CD14-positive monocyte (primary cell): ENCODE measurements around the gene TNFAIP8. TPM values are rescaled to one million over a fixed set of nuclear protein-coding genes. Genes with fewer than 3 reads are reported as not detected.
A peak's percentile ranks its signal among the peaks of the same experiment; 100 is the strongest.

ENCODE experiments used
- DNase-seq, 3 donors: peaks; one replicate each; pipeline ENCODE4 v3.0.0-alpha.2; 2011 to 2022
- H2AFZ ChIP-seq: 2 replicates; pipeline ENCODE4 v1.6.0; 2012; ENCODE audit warnings: mild to moderate bottlenecking, low read depth, low read length, inconsistent platforms; ENCODE audit not compliant: insufficient read depth, poor library complexity, severe bottlenecking
- H3K27ac ChIP-seq, 2 donors: 1 replicate in 1 of 2; 2 replicates in 1 of 2; pipeline ENCODE4 v1.5.1; 2012 to 2013; ENCODE audit warnings: low read length in 2 of 2, control low read depth in 1 of 2, inconsistent platforms in 1 of 2, low read depth in 1 of 2, mild to moderate bottlenecking in 1 of 2
- H3K27me3 ChIP-seq, 2 donors: one replicate each; pipeline versions ENCODE4 v1.6.0 to v1.6.1; 2011 to 2013; ENCODE audit warnings: low read length in 2 of 2; ENCODE audit not compliant: control insufficient read depth in 2 of 2, insufficient read depth in 2 of 2
- H3K36me3 ChIP-seq, 2 donors: replicated peaks in 1 of 2; 1 replicate in 1 of 2; 2 replicates in 1 of 2; pipeline versions ENCODE4 v1.5.1 to v1.6.1; 2012 to 2013; ENCODE audit warnings: low read length in 2 of 2, control low read depth in 1 of 2, inconsistent platforms in 1 of 2, mild to moderate bottlenecking in 1 of 2; ENCODE audit not compliant: insufficient read depth in 2 of 2, control insufficient read depth in 1 of 2
- H3K4me1 ChIP-seq, 2 donors: 1 replicate in 1 of 2; 2 replicates in 1 of 2; pipeline versions ENCODE4 v1.5.1 to v1.6.1; 2012 to 2013; ENCODE audit warnings: low read length in 2 of 2, control low read depth in 1 of 2, inconsistent platforms in 1 of 2, mild to moderate bottlenecking in 1 of 2, moderate library complexity in 1 of 2; ENCODE audit not compliant: insufficient read depth in 2 of 2, control insufficient read depth in 1 of 2
- H3K4me2 ChIP-seq: replicated peaks from 2 replicates; pipeline ENCODE3; 2012; ENCODE audit warnings: low read length, moderate library complexity, mild to moderate bottlenecking; ENCODE audit not compliant: poor library complexity, severe bottlenecking; ENCODE audit errors: extremely low read depth
- H3K4me3 ChIP-seq, 3 experiments: fragments of 200-600 bp in 1 of 3; sonication (generic) in 1 of 3; replicated peaks in 1 of 3; 1 replicate in 2 of 3; 2 replicates in 1 of 3; pipeline ENCODE4 v1.5.1; 2011 to 2013; ENCODE audit warnings: low read length in 3 of 3, mild to moderate bottlenecking in 3 of 3, control low read depth in 2 of 3, low read depth in 2 of 3, inconsistent platforms in 1 of 3, moderate library complexity in 1 of 3
- H3K79me2 ChIP-seq: 2 replicates; pipeline ENCODE4 v1.6.0; 2012; ENCODE audit warnings: mild to moderate bottlenecking, control low read depth, inconsistent platforms, low read length, moderate library complexity; ENCODE audit not compliant: insufficient read depth
- H3K9ac ChIP-seq: 2 replicates; pipeline ENCODE4 v1.6.0; 2017; ENCODE audit warnings: low read length, mild to moderate bottlenecking; ENCODE audit not compliant: insufficient read depth, poor library complexity, severe bottlenecking
- H3K9me3 ChIP-seq, 2 donors: replicated peaks in 1 of 2; 1 replicate in 1 of 2; 2 replicates in 1 of 2; pipeline versions ENCODE4 v1.5.1 to v1.6.1; 2012 to 2013; ENCODE audit warnings: low read length in 2 of 2, control low read depth in 1 of 2; ENCODE audit not compliant: control insufficient read depth in 1 of 2, insufficient read depth in 1 of 2
- H4K20me1 ChIP-seq: 2 replicates; pipeline ENCODE4 v1.6.0; 2012; ENCODE audit warnings: mild to moderate bottlenecking, low read length, control low read depth, moderate library complexity; ENCODE audit not compliant: insufficient read depth
- H3K27ac Mint-ChIP-seq, 7 donors: one replicate each; pipeline ENCODE4 v1.8.0; 2020; ENCODE audit warnings: mild to moderate bottlenecking in 7 of 7, mixed read lengths in 7 of 7, moderate library complexity in 6 of 7, inconsistent platforms in 2 of 7
- H3K27me3 Mint-ChIP-seq, 3 donors: one replicate each; pipeline ENCODE4 v1.8.0; 2021 to 2022; ENCODE audit warnings: low read depth in 3 of 3, mild to moderate bottlenecking in 3 of 3, mixed read lengths in 3 of 3, moderate library complexity in 3 of 3, inconsistent platforms in 1 of 3
- H3K36me3 Mint-ChIP-seq, 2 donors: one replicate each; pipeline ENCODE4 v1.8.0; 2020; ENCODE audit warnings: mixed read lengths in 2 of 2, inconsistent platforms in 1 of 2, mild to moderate bottlenecking in 1 of 2
- H3K4me1 Mint-ChIP-seq: one replicate; pipeline ENCODE4 v1.8.0; 2020; ENCODE audit warnings: mild to moderate bottlenecking, mixed read lengths
- H3K4me3 Mint-ChIP-seq, 2 donors: one replicate each; pipeline ENCODE4 v1.8.0; 2020; ENCODE audit warnings: mild to moderate bottlenecking in 2 of 2, mixed read lengths in 2 of 2, moderate library complexity in 1 of 2
- H3K9me3 Mint-ChIP-seq, 7 donors: one replicate each; pipeline ENCODE4 v1.8.0; 2020 to 2022; ENCODE audit warnings: mixed read lengths in 7 of 7, mild to moderate bottlenecking in 6 of 7, moderate library complexity in 6 of 7, inconsistent platforms in 2 of 7
- WGBS: methylation state at CpG from one replicate; pipeline ENCODE4 v1.1.5; 2013; ENCODE audit warnings: missing lambda C conversion rate; ENCODE audit not compliant: insufficient coverage; 5-methylcytosine and 5-hydroxymethylcytosine counted together
- intact Hi-C, 2 donors: fragments of 100-400 bp; cut with micrococcal nuclease; formaldehyde crosslinking; loops; one replicate each; pipeline versions ENCODE4 v1.15.0 to v1.15.1; 2023
- polyA plus RNA-seq, 3 donors: library from polyadenylated mRNA; depleted of rRNA in 1 of 3; unstranded in 2 of 3; stranded (reverse) in 1 of 3; fragments of 300-500 nt in 2 of 3; fragments of >200 nt in 1 of 3; fragmentation: Illumina TruSeq in 2 of 3; gene quantifications; 1 replicate in 2 of 3; 2 replicates in 1 of 3; pipeline ENCODE4 v1.2.3, GENCODE V29; 2012 to 2021
- TF ChIP-seq, protein P1 (sequence below): fragments of 200-600 bp; IDR thresholded peaks from one replicate; pipeline ENCODE4 v1.8.0; 2022; ENCODE audit warnings: antibody characterized with exemption, mild to moderate bottlenecking

Gene TNFAIP8
- polyA plus RNA-seq, 3 donors: 20.6 to 55.5 (median 47.0) TPM

DNA sequence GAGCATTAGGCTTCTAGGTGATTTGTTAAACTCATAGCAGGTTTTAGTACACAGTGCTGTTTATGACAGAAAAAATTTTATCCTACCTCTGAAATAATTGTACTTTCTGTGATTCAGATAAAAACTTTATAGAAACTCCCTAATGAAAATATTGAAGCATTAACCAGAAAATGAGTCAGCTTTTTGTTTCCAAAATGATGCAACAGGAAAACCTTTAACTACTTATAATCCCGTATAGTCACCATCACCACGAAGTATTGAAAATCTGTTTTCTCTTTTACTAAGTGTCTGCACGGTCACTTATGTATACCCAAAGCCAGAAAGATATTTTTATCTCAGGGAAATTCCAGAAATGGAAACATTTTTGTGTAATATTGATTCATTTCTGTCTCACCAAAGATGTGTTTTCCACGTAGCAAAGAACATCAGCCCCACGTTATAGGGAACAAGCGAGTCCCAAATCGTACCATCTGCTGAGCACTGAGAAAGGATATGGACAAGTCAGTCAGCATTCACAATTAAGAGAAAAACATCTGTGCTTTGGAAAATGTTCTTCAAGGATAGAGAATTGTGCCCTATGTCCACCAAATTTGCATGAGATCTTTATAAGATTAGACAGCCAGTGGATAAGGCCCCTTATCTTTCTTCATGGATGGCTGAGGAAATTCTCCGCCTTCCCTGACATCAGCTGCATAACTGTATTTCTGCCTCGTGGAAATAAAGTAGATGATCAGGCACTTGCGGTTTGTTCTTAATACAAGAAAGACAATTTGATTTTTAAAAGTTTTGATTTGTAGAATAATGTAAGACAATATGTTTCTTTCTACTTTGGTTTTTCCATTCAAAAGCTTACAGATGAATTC, 41.9 kb downstream of the TNFAIP8 start:
- H3K27me3 Mint-ChIP-seq: peaks cover 0 to 3% (median 0%) of the 10 kb centered on the region in 3 donors
- Histone ChIP-seq H3K79me2 (peaks cover 50% of the 10 kb centered on the region), H3K9ac (no peak overlapping the region), H3K27me3 (no peaks in the 10 kb centered on the region), H2AFZ (no peak overlapping the region), H3K4me2 (peak overlapping the region; percentile 74), H3K9me3 (no peaks in the 10 kb centered on the region), H4K20me1 (peaks cover 37% of the 10 kb centered on the region), H3K4me1 (peaks cover 18 to 28% of the 10 kb centered on the region in 2 donors), H3K4me3 (peak overlapping the region; percentile 16 to 68 (median 64)), H3K27ac (peak overlapping the region in 1 of 2 donors; percentile 81), H3K36me3 (peaks cover 11 to 31% of the 10 kb centered on the region in 2 donors)
- DNase-seq: peak; percentile 59 to 93 (median 80)
- WGBS: 5% methylated on average over 3 of the region's 10 CpGs
- H3K27ac Mint-ChIP-seq: peak overlapping the region; percentile 46 to 86 (median 78)
- TF ChIP-seq, protein P1, sequence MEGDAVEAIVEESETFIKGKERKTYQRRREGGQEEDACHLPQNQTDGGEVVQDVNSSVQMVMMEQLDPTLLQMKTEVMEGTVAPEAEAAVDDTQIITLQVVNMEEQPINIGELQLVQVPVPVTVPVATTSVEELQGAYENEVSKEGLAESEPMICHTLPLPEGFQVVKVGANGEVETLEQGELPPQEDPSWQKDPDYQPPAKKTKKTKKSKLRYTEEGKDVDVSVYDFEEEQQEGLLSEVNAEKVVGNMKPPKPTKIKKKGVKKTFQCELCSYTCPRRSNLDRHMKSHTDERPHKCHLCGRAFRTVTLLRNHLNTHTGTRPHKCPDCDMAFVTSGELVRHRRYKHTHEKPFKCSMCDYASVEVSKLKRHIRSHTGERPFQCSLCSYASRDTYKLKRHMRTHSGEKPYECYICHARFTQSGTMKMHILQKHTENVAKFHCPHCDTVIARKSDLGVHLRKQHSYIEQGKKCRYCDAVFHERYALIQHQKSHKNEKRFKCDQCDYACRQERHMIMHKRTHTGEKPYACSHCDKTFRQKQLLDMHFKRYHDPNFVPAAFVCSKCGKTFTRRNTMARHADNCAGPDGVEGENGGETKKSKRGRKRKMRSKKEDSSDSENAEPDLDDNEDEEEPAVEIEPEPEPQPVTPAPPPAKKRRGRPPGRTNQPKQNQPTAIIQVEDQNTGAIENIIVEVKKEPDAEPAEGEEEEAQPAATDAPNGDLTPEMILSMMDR: no peak
- H3K36me3 Mint-ChIP-seq: peaks cover 21% of the 10 kb centered on the region in 2 donors
- H3K4me3 Mint-ChIP-seq: peak overlapping the region; percentile 66 to 87
- H3K9me3 Mint-ChIP-seq: no peaks in the 10 kb centered on the region
- intact Hi-C loops: loop anchor here in 1 of 2 donors (5.0 kb wide), 1 partner anchor 40 kb away; the partner anchor contains the start of gene TNFAIP8
- H3K4me1 Mint-ChIP-seq: peaks cover 46% of the 10 kb centered on the region

DNA sequence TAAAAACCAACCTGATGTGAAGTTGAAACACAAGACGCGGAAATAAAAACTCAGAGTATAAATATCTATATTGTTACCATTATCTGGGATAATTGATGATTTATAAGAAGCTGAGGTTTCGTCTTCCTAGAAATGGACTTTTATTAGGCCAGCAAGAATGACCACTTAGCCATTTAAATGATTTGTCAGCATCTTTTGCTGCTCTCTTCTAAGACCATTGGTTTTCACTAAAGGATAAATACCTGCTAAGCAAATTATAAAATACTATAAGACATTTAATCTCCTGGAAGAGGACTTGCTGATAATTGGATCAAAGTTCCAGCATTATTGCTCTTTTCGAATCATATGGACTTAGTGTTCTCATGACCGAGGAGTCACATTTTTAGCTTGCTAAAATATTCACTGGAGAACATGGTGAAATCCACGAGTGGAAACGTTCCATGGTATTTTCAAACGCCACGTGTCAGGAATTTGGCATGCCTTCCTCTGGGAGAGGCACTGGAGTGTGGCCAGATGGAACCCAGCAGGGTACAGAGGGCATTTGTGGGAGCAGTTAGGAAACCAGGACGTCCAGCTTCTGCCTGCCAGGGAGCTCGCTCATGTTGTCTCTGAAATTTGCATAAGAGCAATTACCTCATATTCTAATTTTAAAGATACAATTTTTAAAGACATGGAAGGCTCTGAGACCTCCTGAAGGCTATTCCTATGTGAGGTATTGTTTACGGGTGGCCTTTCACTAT, 43.1 kb downstream of the TNFAIP8 start:
- 86% methylated on average over 6 of the region's 12 CpGs for WGBS
- H4K20me1 ChIP-seq: peaks cover 28% of the 10 kb centered on the region
- no peak overlapping the region for H3K27ac ChIP-seq
- Mint-ChIP-seq H3K36me3 (peaks cover 10 to 11% of the 10 kb centered on the region in 2 donors), H3K27me3 (peaks cover 0 to 3% (median 0%) of the 10 kb centered on the region in 3 donors), H3K27ac (peak overlapping the region in 4 of 7 donors; percentile 24 to 57 (median 44)), H3K9me3 (peaks cover 0 to under 1% (median 0%) of the 10 kb centered on the region in 7 donors), H3K4me3 (peak overlapping the region in 1 of 2 donors; percentile 21), H3K4me1 (peaks cover 49% of the 10 kb centered on the region)
- no peak overlapping the region for H3K4me3 ChIP-seq
- H3K4me2 ChIP-seq: no peak overlapping the region
- peaks cover 3 to 20% of the 10 kb centered on the region in 2 donors for H3K36me3 ChIP-seq
- DNase-seq: peak in 1 of 3 donors; percentile 40
- TF ChIP-seq, protein P1: no peak
- no peaks in the 10 kb centered on the region for H3K27me3 ChIP-seq
- H3K79me2 ChIP-seq: peaks cover 38% of the 10 kb centered on the region
- no peak overlapping the region for H3K9ac ChIP-seq
- intact Hi-C loops: loop anchor here in 1 of 2 donors (5.0 kb wide), 1 partner anchor 42 kb away; the partner anchor contains the start of gene TNFAIP8
- no peaks in the 10 kb centered on the region for H3K9me3 ChIP-seq
- peaks cover 22 to 33% of the 10 kb centered on the region in 2 donors for H3K4me1 ChIP-seq
- H2AFZ ChIP-seq: no peak overlapping the region
